ENCODE measurements around the gene BTBD6. TPM values are rescaled to one million over a fixed set of nuclear protein-coding genes. Genes with fewer than 3 reads are reported as not detected.
"Not testable (repeated sequence)": the region's sequence is repeated elsewhere in the genome, so short reads cannot be mapped to it uniquely, and the experiment has no call there.

Gene BTBD6
- total and polyA plus RNA-seq, 2 experiments from 2014 or later: 2.2 to 11.6 TPM

- peak; percentile 43 for DNase-seq (ENCODE audit: low spot score)
- no peaks in the 10 kb centered on the region for H3K9me2 ChIP-seq (ENCODE audit: insufficient read depth)
- no peaks in the 10 kb centered on the region for H3K36me3 ChIP-seq (ENCODE audit: insufficient read depth)
- no peaks in the 10 kb centered on the region for H3K9me3 Mint-ChIP-seq
- peaks cover 2% of the 10 kb centered on the region for H3K27me3 Mint-ChIP-seq (ENCODE audit: insufficient read depth, low read depth, poor library complexity)
- no peaks in the 10 kb centered on the region for H3K27me3 ChIP-seq (ENCODE audit: insufficient read depth)
- H3K4me3 Mint-ChIP-seq: no peak overlapping the region
- no peak overlapping the region for H2AFZ ChIP-seq
- no peak overlapping the region for H3K4me2 ChIP-seq
- peaks cover 51% of the 10 kb centered on the region for H3K79me2 ChIP-seq (replicated peaks; ENCODE audit: insufficient read depth)
- no peak overlapping the region for H3K4me3 ChIP-seq
- H3K27ac Mint-ChIP-seq: no peak overlapping the region
- no peaks in the 10 kb centered on the region for H3K36me3 Mint-ChIP-seq (ENCODE audit: low read depth)
- peaks cover 7% of the 10 kb centered on the region for H4K20me1 ChIP-seq (replicated peaks; ENCODE audit: insufficient read depth)
- peaks cover 9% of the 10 kb centered on the region for H3K4me1 Mint-ChIP-seq
- peak; percentile 60 for ATAC-seq
- no peak overlapping the region for H3K27ac ChIP-seq (ENCODE audit: low read depth)
- no peaks in the 10 kb centered on the region for H3F3A ChIP-seq (replicated peaks; ENCODE audit: low read depth)
- TF ChIP-seq ZNF114 (CRISPR knock-in tag; IDR thresholded peaks at IDR 0.05) (no peak), CTCF (conservative IDR thresholded peaks at IDR 0.05; ENCODE audit: low read depth in 2 of 2) (peak in 1 of 2 experiments; percentile 21; a peak in 1 of 4 replicates)
- peaks cover 3% of the 10 kb centered on the region; the same call in 1 of the 2 replicates for H3K4me1 ChIP-seq (ENCODE audit: insufficient read depth)
Measured at GRCh38 chr14:105287249-105288102, 39.1 kb downstream of the BTBD6 start.

- H3K27me3 Mint-ChIP-seq (ENCODE audit: insufficient read depth, low read depth, poor library complexity); DNase-seq (ENCODE audit: low spot score); ATAC-seq; H3K27ac Mint-ChIP-seq; H3K4me1 ChIP-seq (ENCODE audit: insufficient read depth); H3K27ac ChIP-seq (ENCODE audit: low read depth); H3K4me3 Mint-ChIP-seq; H4K20me1 ChIP-seq (replicated peaks; ENCODE audit: insufficient read depth); H3K36me3 Mint-ChIP-seq (ENCODE audit: low read depth); H3K9me3 Mint-ChIP-seq; H3K36me3 ChIP-seq (ENCODE audit: insufficient read depth); H3K4me1 Mint-ChIP-seq; H2AFZ ChIP-seq; H3K4me2 ChIP-seq; H3F3A ChIP-seq (replicated peaks; ENCODE audit: low read depth); H3K27me3 ChIP-seq (ENCODE audit: insufficient read depth); H3K9me2 ChIP-seq (ENCODE audit: insufficient read depth); H3K4me3 ChIP-seq: not testable (repeated sequence)
- H3K79me2 ChIP-seq (replicated peaks; ENCODE audit: insufficient read depth): peaks cover 38% of the 10 kb centered on the region
Measured at GRCh38 chr14:105288936-105289335, 40.6 kb downstream of the BTBD6 start.

- Histone ChIP-seq H3F3A (replicated peaks; ENCODE audit: low read depth) (no peaks in the 10 kb centered on the region), H3K4me3 (no peak overlapping the region), H3K36me3 (ENCODE audit: insufficient read depth) (no peaks in the 10 kb centered on the region), H3K79me2 (replicated peaks; ENCODE audit: insufficient read depth) (peaks cover 39% of the 10 kb centered on the region), H3K4me1 (ENCODE audit: insufficient read depth) (no peaks in the 10 kb centered on the region), H3K27me3 (ENCODE audit: insufficient read depth) (no peaks in the 10 kb centered on the region), H3K4me2 (no peak overlapping the region), H3K27ac (ENCODE audit: low read depth) (no peak overlapping the region), H2AFZ (no peak overlapping the region), H3K9me2 (ENCODE audit: insufficient read depth) (no peaks in the 10 kb centered on the region), H4K20me1 (replicated peaks; ENCODE audit: insufficient read depth) (peaks cover 5% of the 10 kb centered on the region)
- H3K4me3 Mint-ChIP-seq: no peak overlapping the region
- no peaks in the 10 kb centered on the region for H3K9me3 Mint-ChIP-seq
- ATAC-seq: peak; percentile 71
- H3K36me3 Mint-ChIP-seq (ENCODE audit: low read depth): no peaks in the 10 kb centered on the region
- no peaks in the 10 kb centered on the region for H3K27me3 Mint-ChIP-seq (ENCODE audit: insufficient read depth, low read depth, poor library complexity)
- H3K27ac Mint-ChIP-seq: no peak overlapping the region
- TF ChIP-seq ETS1 (IDR thresholded peaks at IDR 0.05): no peak
- TF ChIP-seq CTCF (conservative IDR thresholded peaks at IDR 0.05; ENCODE audit: low read depth in 2 of 2): peak; percentile 24 to 43; a peak in 3 of 4 replicates
- no peaks in the 10 kb centered on the region for H3K4me1 Mint-ChIP-seq
- peak; percentile 42 for DNase-seq (ENCODE audit: low spot score)
Measured at GRCh38 chr14:105290621-105291346, 42.5 kb downstream of the BTBD6 start.
